ENCODE measurements around the gene RBCK1. TPM values are rescaled to one million over a fixed set of nuclear protein-coding genes. Genes with fewer than 3 reads are reported as not detected.
"Not testable (repeated sequence)": the region's sequence is repeated elsewhere in the genome, so short reads cannot be mapped to it uniquely, and the experiment has no call there.

RBCK1 gene
- polyA plus RNA-seq, 1 experiment = 57.4 TPM

GRCh38 chr20:376750-377149, 31.3 kb upstream of the RBCK1 start:
- DNase-seq (ENCODE audit: low read depth, low spot score) = no peak
- TF ChIP-seq, protein P1, sequence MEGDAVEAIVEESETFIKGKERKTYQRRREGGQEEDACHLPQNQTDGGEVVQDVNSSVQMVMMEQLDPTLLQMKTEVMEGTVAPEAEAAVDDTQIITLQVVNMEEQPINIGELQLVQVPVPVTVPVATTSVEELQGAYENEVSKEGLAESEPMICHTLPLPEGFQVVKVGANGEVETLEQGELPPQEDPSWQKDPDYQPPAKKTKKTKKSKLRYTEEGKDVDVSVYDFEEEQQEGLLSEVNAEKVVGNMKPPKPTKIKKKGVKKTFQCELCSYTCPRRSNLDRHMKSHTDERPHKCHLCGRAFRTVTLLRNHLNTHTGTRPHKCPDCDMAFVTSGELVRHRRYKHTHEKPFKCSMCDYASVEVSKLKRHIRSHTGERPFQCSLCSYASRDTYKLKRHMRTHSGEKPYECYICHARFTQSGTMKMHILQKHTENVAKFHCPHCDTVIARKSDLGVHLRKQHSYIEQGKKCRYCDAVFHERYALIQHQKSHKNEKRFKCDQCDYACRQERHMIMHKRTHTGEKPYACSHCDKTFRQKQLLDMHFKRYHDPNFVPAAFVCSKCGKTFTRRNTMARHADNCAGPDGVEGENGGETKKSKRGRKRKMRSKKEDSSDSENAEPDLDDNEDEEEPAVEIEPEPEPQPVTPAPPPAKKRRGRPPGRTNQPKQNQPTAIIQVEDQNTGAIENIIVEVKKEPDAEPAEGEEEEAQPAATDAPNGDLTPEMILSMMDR (IDR thresholded peaks at IDR 0.05; ENCODE audit: low read depth, low read length) = no peak
- Histone ChIP-seq H3K9me3 (ENCODE audit: control insufficient read depth, insufficient read depth, low read length) (peaks cover 3% of the 10 kb centered on the region; the same call in 1 of the 2 replicates), H3K4me3 (ENCODE audit: low read depth, low read length) (no peak overlapping the region), H3K27me3 (ENCODE audit: control insufficient read depth, insufficient read depth, low read length) (no peaks in the 10 kb centered on the region), H3K27ac (ENCODE audit: low read depth, low read length) (no peak overlapping the region)
- POLR2A ChIA-PET = no interaction called here
- CTCF ChIA-PET = no interaction called here

GRCh38 chr20:377578-377977, 30.5 kb upstream of the RBCK1 start:
- CTCF ChIA-PET = interaction anchor here (0.7 kb wide), 1 partner anchor 47 kb away, joined by 3 read pairs; no protein-coding TSS in a partner anchor
- POLR2A ChIA-PET; H3K27me3 ChIP-seq (ENCODE audit: control insufficient read depth, insufficient read depth, low read length); H3K4me3 ChIP-seq (ENCODE audit: low read depth, low read length); H3K9me3 ChIP-seq (ENCODE audit: control insufficient read depth, insufficient read depth, low read length); H3K27ac ChIP-seq (ENCODE audit: low read depth, low read length); DNase-seq (ENCODE audit: low read depth, low spot score): not testable (repeated sequence)

- DNase-seq (ENCODE audit: low read depth, low spot score) = no peak
- Histone ChIP-seq H3K9me3 (ENCODE audit: control insufficient read depth, insufficient read depth, low read length) (no peaks in the 10 kb centered on the region; the same call in 1 of the 2 replicates), H3K4me3 (ENCODE audit: low read depth, low read length) (no peak overlapping the region), H3K27ac (ENCODE audit: low read depth, low read length) (no peak overlapping the region), H3K27me3 (ENCODE audit: control insufficient read depth, insufficient read depth, low read length) (no peaks in the 10 kb centered on the region)
- TF ChIP-seq, protein P1 (IDR thresholded peaks at IDR 0.05; ENCODE audit: low read depth, low read length) = no peak
- POLR2A ChIA-PET = interaction anchor here (0.7 kb wide), 1 partner anchor 813 kb away, joined by 3 read pairs; no protein-coding TSS in a partner anchor
- CTCF ChIA-PET = no interaction called here
Measured at GRCh38 chr20:378961-379336, 29.1 kb upstream of the RBCK1 start.

DNA sequence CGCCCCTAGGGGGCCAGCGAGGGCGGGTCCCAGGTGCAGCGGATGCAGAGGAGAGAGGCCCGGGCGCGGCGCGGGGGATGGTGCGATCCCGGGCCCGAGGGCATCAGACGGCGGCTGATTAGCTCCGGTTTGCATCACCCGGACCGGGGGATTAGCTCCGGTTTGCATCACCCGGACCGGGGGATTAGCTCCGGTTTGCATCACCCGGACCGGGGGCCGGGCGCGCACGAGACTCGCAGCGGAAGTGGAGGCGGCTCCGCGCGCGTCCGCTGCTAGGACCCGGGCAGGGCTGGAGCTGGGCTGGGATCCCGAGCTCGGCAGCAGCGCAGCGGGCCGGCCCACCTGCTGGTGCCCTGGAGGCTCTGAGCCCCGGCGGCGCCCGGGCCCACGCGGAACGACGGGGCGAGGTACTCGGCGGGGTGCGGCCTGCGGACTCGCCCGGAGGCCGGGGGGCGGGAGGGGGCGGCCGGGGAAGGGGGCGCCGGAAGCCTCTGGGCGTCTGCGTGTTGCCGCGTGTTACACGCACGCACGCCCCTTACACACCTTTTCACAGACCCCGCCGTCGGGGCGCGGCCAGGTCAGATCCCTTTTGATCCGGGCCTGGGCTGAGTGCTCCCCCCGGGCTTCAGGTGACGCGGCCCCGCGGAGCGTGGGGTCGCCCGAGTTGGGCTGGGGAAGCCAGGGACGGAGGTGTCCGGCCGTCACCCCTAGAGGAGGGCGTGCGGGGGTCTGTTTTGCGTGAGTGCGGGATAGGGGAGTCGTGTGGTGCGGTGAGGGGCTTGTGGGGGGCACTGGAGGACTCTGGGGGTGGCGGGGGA, 27.1 kb upstream of the RBCK1 start:
- peak overlapping the region; percentile 83 for H3K27ac ChIP-seq (ENCODE audit: low read depth, low read length)
- POLR2A ChIA-PET = interaction anchor here (0.5 to 2.0 kb wide), 10 partner anchors 9 to 98 kb away, joined by 3 to 12 read pairs (median 6); no protein-coding TSS in a partner anchor
- DNase-seq (ENCODE audit: low read depth, low spot score) = no peak

DNA sequence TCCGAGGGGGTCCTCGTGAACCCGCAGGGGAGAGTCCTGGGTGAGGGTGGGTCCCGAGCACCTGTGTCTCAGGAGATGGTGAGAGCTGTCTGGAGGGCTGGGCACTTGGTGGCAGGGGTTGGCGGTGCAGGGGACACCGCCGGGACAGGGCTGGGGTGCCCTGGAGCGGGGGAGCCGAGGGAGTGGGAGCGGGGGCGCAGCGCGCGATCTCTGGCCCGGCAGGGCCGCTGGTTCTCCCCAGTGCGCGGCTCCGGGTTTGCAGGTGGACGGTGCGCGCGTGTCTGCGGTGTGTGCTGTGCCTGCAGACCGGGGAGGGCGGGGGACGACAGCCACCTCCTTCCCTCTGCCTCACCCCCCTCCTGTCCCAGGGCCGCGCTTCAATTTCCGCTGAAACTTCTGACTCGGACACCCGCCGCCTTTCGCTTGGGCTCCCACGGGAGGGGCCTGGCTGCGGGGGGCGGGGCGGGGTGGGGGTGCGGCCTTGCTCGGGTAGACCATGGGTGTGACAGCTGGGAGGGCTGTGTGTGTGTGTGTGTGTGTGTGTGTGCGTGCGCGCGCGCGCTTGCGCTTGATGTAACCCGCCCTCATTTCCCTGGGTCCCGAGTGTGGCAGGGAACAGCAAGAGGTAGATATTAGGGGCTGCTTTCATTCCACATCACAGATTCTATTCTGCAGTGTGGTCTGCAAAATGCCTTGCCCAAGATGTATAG, 26.4 kb upstream of the RBCK1 start:
- Histone ChIP-seq H3K27me3 (ENCODE audit: control insufficient read depth, insufficient read depth, low read length) (no peaks in the 10 kb centered on the region), H3K4me3 (ENCODE audit: low read depth, low read length) (peak overlapping the region; percentile 83), H3K27ac (ENCODE audit: low read depth, low read length) (peak overlapping the region; percentile 61), H3K9me3 (ENCODE audit: control insufficient read depth, insufficient read depth, low read length) (no peaks in the 10 kb centered on the region; the same call in 1 of the 2 replicates)
- ChIA-PET CTCF (interaction anchor here (1.9 to 2.3 kb wide), 2 partner anchors 27 to 28 kb away, joined by 8 to 11 read pairs; no protein-coding TSS in a partner anchor), POLR2A (interaction anchor here (0.5 to 2.0 kb wide), 3 partner anchors 19 to 47 kb away, joined by 3 to 8 read pairs (median 4); no protein-coding TSS in a partner anchor)
- TF ChIP-seq, protein P1 (IDR thresholded peaks at IDR 0.05; ENCODE audit: low read depth, low read length) = no peak
- DNase-seq (ENCODE audit: low read depth, low spot score) = no peak

More for the DNA sequence above, 27.1 kb upstream of the RBCK1 start:
- Histone ChIP-seq H3K4me3 (ENCODE audit: low read depth, low read length) (peak overlapping the region; percentile 83), H3K9me3 (ENCODE audit: control insufficient read depth, insufficient read depth, low read length) (no peaks in the 10 kb centered on the region; the same call in 1 of the 2 replicates), H3K27me3 (ENCODE audit: control insufficient read depth, insufficient read depth, low read length) (no peaks in the 10 kb centered on the region)
- TF ChIP-seq, protein P1 (IDR thresholded peaks at IDR 0.05; ENCODE audit: low read depth, low read length) = no peak
- CTCF ChIA-PET = interaction anchor here (2.3 kb wide), 1 partner anchor 27 kb away, joined by 11 read pairs; no protein-coding TSS in a partner anchor
